ENCODE data around the gene NPY4R2.
"Not testable (repeated sequence)": the region's sequence is repeated elsewhere in the genome, so short reads cannot be mapped to it uniquely, and the experiment has no call there.

NPY4R2 gene

DNA sequence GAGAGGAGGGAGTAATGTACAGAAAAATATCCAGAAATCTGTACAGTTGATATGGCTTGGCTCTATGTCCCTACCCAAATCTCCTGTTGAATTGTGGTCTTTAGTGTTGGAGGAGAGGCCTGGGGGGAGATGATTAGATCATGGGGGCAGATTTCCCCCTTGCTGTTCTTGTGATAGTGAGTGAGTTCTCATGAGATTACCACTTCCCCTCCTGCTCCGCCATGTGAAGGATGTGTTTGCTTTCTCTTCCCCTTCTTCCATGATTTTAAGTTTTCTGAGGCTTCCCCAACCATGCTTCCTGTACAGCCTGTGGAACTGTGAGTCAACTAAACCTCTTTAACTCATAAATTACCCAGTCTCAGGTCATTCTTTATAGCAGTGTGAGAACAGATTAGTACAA is 29.0 kb downstream of the NPY4R2 start:
- not testable (repeated sequence) for H3K27me3 Mint-ChIP-seq (ENCODE audit: low read depth, poor library complexity); H3K4me1 Mint-ChIP-seq; H3K27ac Mint-ChIP-seq; H3K36me3 Mint-ChIP-seq (ENCODE audit: low read depth); DNase-seq; H3K4me3 Mint-ChIP-seq
- H3K9me3 Mint-ChIP-seq: peaks cover 10% of the 10 kb centered on the region

DNA sequence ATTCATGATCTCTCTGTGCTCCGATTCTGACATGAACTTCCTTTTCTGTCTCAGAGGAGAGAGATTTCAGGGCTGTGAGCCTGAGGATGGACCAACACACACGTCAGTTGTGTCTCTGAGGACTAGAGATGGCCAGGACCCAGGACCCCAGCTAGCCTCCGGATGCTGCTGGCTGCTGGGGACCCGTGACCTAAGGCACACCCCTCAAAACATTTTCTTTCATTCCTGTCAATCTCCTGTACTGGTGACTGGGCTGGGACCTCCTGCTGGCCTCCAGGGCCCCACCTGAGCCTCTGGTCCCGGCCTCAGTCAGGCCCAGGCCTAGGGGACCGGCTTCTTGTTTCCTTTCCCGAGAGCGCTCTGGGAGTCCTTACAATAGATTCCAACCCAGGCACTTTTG is 38.7 kb downstream of the NPY4R2 start:
- H3K36me3 Mint-ChIP-seq (ENCODE audit: low read depth); H3K4me1 Mint-ChIP-seq; H3K27ac Mint-ChIP-seq; H3K27me3 Mint-ChIP-seq (ENCODE audit: low read depth, poor library complexity); H3K9me3 Mint-ChIP-seq; H3K4me3 Mint-ChIP-seq; DNase-seq: not testable (repeated sequence)

DNA sequence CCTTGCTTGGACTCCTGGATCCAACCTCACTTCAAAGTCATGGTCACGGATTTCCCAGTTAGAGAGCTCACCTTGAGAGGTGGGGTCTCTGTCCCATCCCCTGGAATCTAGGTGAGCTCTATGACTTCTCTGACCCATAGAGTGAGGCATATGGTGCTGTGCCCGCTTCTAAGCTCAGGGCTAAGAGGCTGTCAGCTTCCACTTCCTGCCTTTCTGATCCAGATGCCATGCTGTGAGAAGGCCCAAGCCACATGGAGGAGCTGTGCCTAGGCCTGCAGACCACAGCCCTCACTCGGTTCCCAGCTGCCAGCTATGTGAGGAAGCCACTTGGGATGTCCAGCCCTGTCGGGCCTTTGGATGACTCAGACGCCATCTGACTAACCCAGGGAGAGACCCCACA is 41.2 kb downstream of the NPY4R2 start:
- H3K9me3 Mint-ChIP-seq; H3K4me1 Mint-ChIP-seq; DNase-seq; H3K27me3 Mint-ChIP-seq (ENCODE audit: low read depth, poor library complexity); H3K4me3 Mint-ChIP-seq; H3K36me3 Mint-ChIP-seq (ENCODE audit: low read depth); H3K27ac Mint-ChIP-seq: not testable (repeated sequence)

DNA sequence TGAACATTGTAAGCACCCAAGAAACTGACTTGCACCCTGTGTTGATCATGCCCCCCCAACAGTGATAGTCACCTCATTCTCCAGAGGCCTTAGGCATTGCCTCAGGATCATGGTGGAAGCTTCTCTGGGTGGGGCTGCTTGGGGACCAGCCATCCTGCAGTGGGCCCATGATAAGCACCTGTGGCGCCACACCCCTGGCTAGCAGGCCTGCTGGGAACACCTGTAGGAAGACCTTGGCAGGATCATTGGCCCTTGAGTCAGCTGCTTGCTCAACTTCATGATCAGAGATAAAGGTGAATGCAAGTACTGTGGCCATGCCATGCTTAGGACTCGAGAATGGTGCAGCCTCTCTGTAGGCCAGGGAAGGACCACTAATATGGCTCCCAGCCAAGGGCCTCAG is 42.2 kb downstream of the NPY4R2 start:
- H3K36me3 Mint-ChIP-seq (ENCODE audit: low read depth); H3K9me3 Mint-ChIP-seq; H3K27ac Mint-ChIP-seq; H3K4me3 Mint-ChIP-seq; DNase-seq; H3K4me1 Mint-ChIP-seq; H3K27me3 Mint-ChIP-seq (ENCODE audit: low read depth, poor library complexity): not testable (repeated sequence)

DNA sequence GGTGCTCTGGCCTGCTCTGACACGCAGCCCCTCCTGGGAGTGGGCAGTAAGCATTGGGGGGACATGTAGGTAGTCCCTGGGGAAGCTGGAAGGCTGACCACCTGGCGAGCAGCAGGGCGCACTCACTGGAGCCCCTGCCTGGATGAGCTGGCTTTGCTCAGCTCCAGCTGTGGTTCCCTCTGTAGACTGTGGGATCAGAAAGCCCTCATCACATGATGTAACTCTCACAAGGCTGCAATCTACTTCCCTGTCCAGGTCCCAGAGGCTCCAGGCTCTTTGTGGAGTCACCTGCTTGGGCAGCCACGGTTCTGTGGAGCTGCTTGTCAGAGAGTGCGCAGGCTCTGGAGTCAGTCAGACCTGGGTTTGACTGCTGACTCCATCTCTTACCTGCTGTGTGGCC is 44.3 kb downstream of the NPY4R2 start:
- H3K36me3 Mint-ChIP-seq (ENCODE audit: low read depth); H3K4me1 Mint-ChIP-seq; DNase-seq; H3K4me3 Mint-ChIP-seq; H3K9me3 Mint-ChIP-seq; H3K27ac Mint-ChIP-seq; H3K27me3 Mint-ChIP-seq (ENCODE audit: low read depth, poor library complexity): not testable (repeated sequence)

DNA sequence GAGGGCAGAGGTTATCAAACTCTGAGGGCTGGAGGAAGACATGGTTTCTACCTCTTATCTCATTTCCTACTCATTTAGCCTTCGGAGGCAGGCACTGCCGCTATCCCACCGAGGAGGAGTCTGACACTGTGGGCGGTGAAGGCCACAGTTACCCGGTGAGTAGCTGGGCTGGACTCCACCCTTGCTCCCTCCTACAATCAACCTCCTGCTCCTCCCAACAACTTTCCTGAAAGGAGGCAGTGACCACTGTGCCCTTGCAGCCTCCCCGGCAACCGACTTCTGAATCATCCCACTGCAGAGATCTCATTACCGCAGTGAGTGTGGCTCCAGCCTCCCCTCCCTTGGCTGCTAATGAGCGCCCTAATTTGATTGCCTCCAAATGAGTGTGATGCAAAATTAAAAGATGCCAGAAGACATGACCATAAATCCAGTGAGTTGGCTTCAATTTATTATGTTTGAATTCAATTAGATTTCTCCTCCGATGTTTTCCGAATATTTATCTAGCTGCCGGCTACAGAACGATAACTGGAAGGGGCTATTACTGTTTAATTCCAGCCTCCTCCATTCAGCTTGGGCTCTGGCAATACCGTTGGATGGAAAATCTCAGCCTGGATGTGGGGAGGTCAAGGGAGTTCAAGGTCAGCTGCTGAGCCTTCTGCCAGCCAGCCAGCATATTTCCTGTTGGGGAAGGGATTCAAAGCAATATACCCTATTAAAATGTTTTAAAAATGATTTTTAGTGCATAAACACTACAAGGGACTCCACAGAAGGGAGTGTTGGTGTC is 46.0 kb downstream of the NPY4R2 start:
- not testable (repeated sequence) for H3K27me3 Mint-ChIP-seq (ENCODE audit: low read depth, poor library complexity); DNase-seq; H3K4me1 Mint-ChIP-seq; H3K4me3 Mint-ChIP-seq; H3K27ac Mint-ChIP-seq; H3K36me3 Mint-ChIP-seq (ENCODE audit: low read depth); H3K9me3 Mint-ChIP-seq

DNA sequence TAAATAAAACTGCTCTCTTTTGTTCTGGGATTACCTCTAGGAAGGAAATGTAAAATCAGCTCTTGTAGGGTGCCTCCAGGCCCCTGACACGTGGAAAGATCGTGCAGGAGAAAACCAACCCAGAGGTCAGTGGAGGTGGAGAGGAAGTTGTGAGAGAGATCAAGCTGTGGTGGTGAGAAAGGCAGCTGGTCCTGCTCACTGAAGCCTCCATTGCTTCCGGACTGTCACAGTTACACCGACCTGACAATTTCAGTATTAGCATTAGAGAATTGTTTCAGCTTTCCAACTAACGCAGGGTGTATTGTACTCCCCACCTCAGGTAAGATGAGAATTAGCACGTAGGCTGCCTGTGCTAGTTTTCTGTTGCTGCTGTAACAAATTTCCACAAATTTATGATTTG is 50.5 kb downstream of the NPY4R2 start:
- H3K27me3 Mint-ChIP-seq (ENCODE audit: low read depth, poor library complexity); H3K4me1 Mint-ChIP-seq; H3K36me3 Mint-ChIP-seq (ENCODE audit: low read depth); H3K9me3 Mint-ChIP-seq; H3K4me3 Mint-ChIP-seq; DNase-seq; H3K27ac Mint-ChIP-seq: not testable (repeated sequence)

DNA sequence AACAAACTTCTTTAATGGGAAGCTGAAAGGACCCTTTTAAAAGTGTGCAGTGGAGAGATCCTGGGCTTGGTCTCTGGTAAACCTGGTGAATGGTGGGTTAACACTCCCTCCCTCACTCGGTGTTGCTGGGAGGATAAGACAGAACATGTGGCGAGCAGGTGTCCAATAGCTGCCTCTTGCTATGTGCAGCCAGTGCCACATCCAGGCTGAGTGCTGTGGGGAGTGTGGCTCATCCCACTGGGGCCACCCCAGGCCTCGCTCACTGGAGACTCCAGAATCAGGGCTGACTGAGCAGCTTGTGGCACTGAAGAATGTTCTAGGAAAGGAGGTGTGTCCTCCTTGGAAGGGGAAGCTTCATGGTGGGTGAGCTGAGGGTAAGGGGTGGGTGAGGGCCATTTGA is 51.6 kb downstream of the NPY4R2 start:
- not testable (repeated sequence) for DNase-seq; H3K36me3 Mint-ChIP-seq (ENCODE audit: low read depth); H3K27ac Mint-ChIP-seq; H3K27me3 Mint-ChIP-seq (ENCODE audit: low read depth, poor library complexity); H3K4me3 Mint-ChIP-seq; H3K4me1 Mint-ChIP-seq; H3K9me3 Mint-ChIP-seq

DNA sequence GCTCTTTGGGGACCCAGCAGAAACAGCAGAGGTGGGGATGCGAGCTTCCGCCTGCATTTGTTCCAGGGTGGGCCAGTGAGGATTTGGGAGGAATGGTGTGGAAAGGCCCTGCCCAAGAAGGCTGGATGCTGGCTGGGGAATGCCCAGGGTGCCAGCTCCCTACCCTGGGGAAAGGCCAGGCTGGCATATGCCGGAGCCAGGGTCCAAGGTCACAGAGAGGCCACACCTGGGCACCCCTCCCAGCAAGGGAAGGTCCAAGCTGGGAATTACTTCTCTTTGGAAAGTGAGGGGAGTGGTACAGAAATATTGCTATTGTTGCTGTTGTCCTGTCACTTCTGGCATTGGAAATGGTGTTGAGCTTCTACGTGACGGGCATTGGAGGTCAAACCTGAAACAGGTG is 53.1 kb downstream of the NPY4R2 start:
- H3K27ac Mint-ChIP-seq: not testable (repeated sequence)

DNA sequence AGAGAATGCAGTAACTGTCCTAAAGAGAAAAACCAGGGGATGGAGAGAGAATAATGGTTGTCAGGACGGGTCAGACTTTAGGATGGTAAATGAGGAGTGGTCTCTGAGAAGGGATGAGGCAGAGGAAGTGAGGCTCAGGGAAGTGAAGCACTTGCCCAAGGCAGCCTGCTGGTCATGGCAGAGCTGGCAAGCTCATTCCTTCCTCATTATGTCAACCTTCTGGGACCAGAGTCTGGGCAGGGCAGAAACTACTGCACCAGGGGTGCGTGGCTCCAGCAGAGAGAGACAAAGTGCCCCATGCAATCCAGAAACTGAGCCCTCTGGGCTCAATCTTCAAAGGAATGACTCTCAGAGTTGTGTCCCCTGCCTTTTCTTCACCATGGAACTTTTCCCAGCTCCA is 53.6 kb downstream of the NPY4R2 start:
- H3K27me3 Mint-ChIP-seq (ENCODE audit: low read depth, poor library complexity); H3K4me1 Mint-ChIP-seq; DNase-seq; H3K4me3 Mint-ChIP-seq; H3K27ac Mint-ChIP-seq; H3K9me3 Mint-ChIP-seq; H3K36me3 Mint-ChIP-seq (ENCODE audit: low read depth): not testable (repeated sequence)

More for the DNA sequence above, 53.1 kb downstream of the NPY4R2 start:
- H3K9me3 Mint-ChIP-seq; H3K4me3 Mint-ChIP-seq; H3K4me1 Mint-ChIP-seq; DNase-seq; H3K27me3 Mint-ChIP-seq (ENCODE audit: low read depth, poor library complexity); H3K36me3 Mint-ChIP-seq (ENCODE audit: low read depth): not testable (repeated sequence)
